Endothelial cell of umbilical vein (primary cell): Measurements from ENCODE around the gene RNF130. TPM values are rescaled to one million over a fixed set of nuclear protein-coding genes. Genes with fewer than 3 reads are reported as not detected.

Experiments used
- BruUV-seq: library from RNA; stranded (reverse); fragments of 400-500 nt; replicated peaks from 2 replicates; lab custom pipeline; 2021; lab: Mats Ljungman, UMichigan
- CTCF ChIA-PET: fragments of 300-600, 350-600 bp; sonication (Branson Sonifier 250); formaldehyde crosslinking; loops from one replicate; lab custom pipeline; 2021; ENCODE audit warnings: antibody characterized with exemption, inconsistent platforms; lab: Charles Lee
- POLR2A ChIA-PET: fragments of 300-600, 350-600 bp; sonication (Branson Sonifier 250); formaldehyde crosslinking; loops from one replicate; lab custom pipeline; 2021; ENCODE audit warnings: antibody characterized with exemption, inconsistent platforms; lab: Charles Lee
- DNase-seq: peaks from one replicate; pipeline ENCODE4 v3.0.0-alpha.2; 2011; ENCODE audit warnings: low read depth, low spot score
- FAIRE-seq: peaks from 2 replicates; lab custom pipeline; 2011; peaks lifted over from hg19 to GRCh38; lab: Jason Lieb, UNC
- H2AFZ ChIP-seq: 2 replicates; pipeline ENCODE4 v1.6.0; 2012; ENCODE audit warnings: low read depth, low read length, control low read depth, inconsistent platforms
- H3K27ac ChIP-seq: 2 replicates; pipeline ENCODE4 v1.5.1; 2011; ENCODE audit warnings: low read depth, mild to moderate bottlenecking, control low read depth, low read length, moderate library complexity; ENCODE audit not compliant: insufficient read depth
- H3K27me3 ChIP-seq, 2 experiments: 2 replicates each; pipeline versions ENCODE4 v1.6.0 to v1.6.1; 2011; ENCODE audit warnings: low read length in 2 of 2, mixed read lengths in 1 of 2; ENCODE audit not compliant: control insufficient read depth in 2 of 2, insufficient read depth in 2 of 2
- H3K36me3 ChIP-seq, 2 experiments: 2 replicates in 1 of 2; 3 replicates in 1 of 2; pipeline ENCODE4 v1.5.1; 2011; ENCODE audit warnings: low read length in 2 of 2, mild to moderate bottlenecking in 1 of 2, moderate library complexity in 1 of 2; ENCODE audit not compliant: control insufficient read depth in 2 of 2, insufficient read depth in 2 of 2; ENCODE audit errors: extremely low read depth in 1 of 2
- H3K4me1 ChIP-seq: 3 replicates; pipeline ENCODE4 v1.5.1; 2011; ENCODE audit warnings: mild to moderate bottlenecking, low read length; ENCODE audit not compliant: control insufficient read depth, insufficient read depth; ENCODE audit errors: extremely low read depth
- H3K4me2 ChIP-seq: 2 replicates; pipeline ENCODE4 v1.6.1; 2011; ENCODE audit warnings: low read length, control low read depth, mixed read lengths; ENCODE audit not compliant: insufficient read depth
- H3K4me3 ChIP-seq, 3 experiments: fragments of 200-600 bp in 1 of 3; sonication (generic), shearing (Covaris generic) in 1 of 3; replicated peaks in 1 of 3; 2 replicates each; pipeline ENCODE4 v1.5.1; 2011 to 2016; ENCODE audit warnings: control low read depth in 3 of 3, low read length in 3 of 3, mild to moderate bottlenecking in 2 of 3, inconsistent platforms in 1 of 3, low read depth in 1 of 3, moderate library complexity in 1 of 3; ENCODE audit not compliant: insufficient read depth in 1 of 3
- H3K79me2 ChIP-seq: 2 replicates; pipeline ENCODE4 v1.6.0; 2012; ENCODE audit warnings: low read length, inconsistent platforms; ENCODE audit not compliant: control insufficient read depth, insufficient read depth
- H3K9ac ChIP-seq: replicated peaks from 2 replicates; pipeline ENCODE3; 2011; ENCODE audit warnings: low read length, control low read depth; ENCODE audit not compliant: insufficient read depth; ENCODE audit errors: extremely low read depth
- H3K9me1 ChIP-seq: replicated peaks from 3 replicates; pipeline ENCODE4 v1.6.0; 2011; ENCODE audit warnings: mild to moderate bottlenecking, low read length; ENCODE audit not compliant: control insufficient read depth, insufficient read depth; ENCODE audit errors: extremely low read depth
- H3K9me3 ChIP-seq: replicated peaks from 2 replicates; pipeline ENCODE4 v1.5.1; 2012; ENCODE audit warnings: low read length, inconsistent platforms; ENCODE audit not compliant: control insufficient read depth, insufficient read depth
- H4K20me1 ChIP-seq: replicated peaks from 2 replicates; pipeline ENCODE3; 2011; ENCODE audit warnings: mild to moderate bottlenecking, low read length; ENCODE audit not compliant: control insufficient read depth, insufficient read depth; ENCODE audit errors: extremely low read depth
- EZH2 ChIP-seq: IDR thresholded peaks from 2 replicates; pipeline ENCODE4 v1.6.1; 2012; ENCODE audit warnings: borderline replicate concordance, low read depth, mild to moderate bottlenecking, moderate library complexity, low read length, inconsistent platforms; ENCODE audit not compliant: severe bottlenecking
- GATA2 ChIP-seq: IDR thresholded peaks from 2 replicates; pipeline ENCODE4 v1.7.0; 2011; ENCODE audit warnings: low read depth, mild to moderate bottlenecking, moderate library complexity, mixed read lengths, low read length; ENCODE audit not compliant: insufficient read length, insufficient read depth
- JUN ChIP-seq: IDR thresholded peaks from 2 replicates; pipeline ENCODE4 v1.6.1; 2011; ENCODE audit warnings: borderline replicate concordance, low read depth; ENCODE audit not compliant: insufficient read length, insufficient read depth
- MYC ChIP-seq: IDR thresholded peaks from one replicate; pipeline ENCODE4 v1.6.1; 2011; ENCODE audit warnings: mild to moderate bottlenecking, low read depth, low read length
- POLR2A ChIP-seq: IDR thresholded peaks from 2 replicates; pipeline ENCODE4 v1.6.1; 2012; ENCODE audit warnings: low read depth, mild to moderate bottlenecking, control low read depth, low read length
- POLR2AphosphoS5 ChIP-seq: IDR thresholded peaks from 2 replicates; pipeline ENCODE4 v1.6.1; 2012; ENCODE audit warnings: low read depth, mild to moderate bottlenecking, control low read depth, low read length, moderate library complexity; ENCODE audit not compliant: insufficient read depth
- dilution Hi-C: fragments of 300-500 bp; cut with MboI; formaldehyde crosslinking; loops from one replicate; pipeline ENCODE4 v1.15.0; 2019; ENCODE audit warnings: low sequenced_read_pairs; ENCODE audit not compliant: extremely low pct_ligation_motif_present
- intact Hi-C: fragments of 100-400 bp; cut with micrococcal nuclease; formaldehyde crosslinking; loops from one replicate; pipeline ENCODE4 v1.10.0; 2022
- polyA plus RNA-seq, 4 experiments: library from polyadenylated mRNA; depleted of rRNA in 3 of 4; stranded (reverse) in 3 of 4; unstranded in 1 of 4; fragments of >200 nt; gene quantifications; 2 replicates each; pipeline versions ENCODE4 v1.2.1 to v1.2.3, GENCODE V29; 2011 to 2012; ENCODE audit warnings: missing spikeins in 1 of 4
- total RNA-seq: library from RNA; stranded (reverse); gene quantifications from 2 replicates; pipeline ENCODE4 v1.2.3, GENCODE V29; 2021
- TF ChIP-seq, protein P1 (sequence below): IDR thresholded peaks from 2 replicates; pipeline ENCODE4 v1.6.1; 2011; ENCODE audit not compliant: insufficient read depth, insufficient read length

Gene RNF130
- total and polyA plus RNA-seq, 2 donors (not counting 3 experiments of a cell fraction or from before 2014, with no cell fraction given): 43.0 to 43.1 TPM

DNA sequence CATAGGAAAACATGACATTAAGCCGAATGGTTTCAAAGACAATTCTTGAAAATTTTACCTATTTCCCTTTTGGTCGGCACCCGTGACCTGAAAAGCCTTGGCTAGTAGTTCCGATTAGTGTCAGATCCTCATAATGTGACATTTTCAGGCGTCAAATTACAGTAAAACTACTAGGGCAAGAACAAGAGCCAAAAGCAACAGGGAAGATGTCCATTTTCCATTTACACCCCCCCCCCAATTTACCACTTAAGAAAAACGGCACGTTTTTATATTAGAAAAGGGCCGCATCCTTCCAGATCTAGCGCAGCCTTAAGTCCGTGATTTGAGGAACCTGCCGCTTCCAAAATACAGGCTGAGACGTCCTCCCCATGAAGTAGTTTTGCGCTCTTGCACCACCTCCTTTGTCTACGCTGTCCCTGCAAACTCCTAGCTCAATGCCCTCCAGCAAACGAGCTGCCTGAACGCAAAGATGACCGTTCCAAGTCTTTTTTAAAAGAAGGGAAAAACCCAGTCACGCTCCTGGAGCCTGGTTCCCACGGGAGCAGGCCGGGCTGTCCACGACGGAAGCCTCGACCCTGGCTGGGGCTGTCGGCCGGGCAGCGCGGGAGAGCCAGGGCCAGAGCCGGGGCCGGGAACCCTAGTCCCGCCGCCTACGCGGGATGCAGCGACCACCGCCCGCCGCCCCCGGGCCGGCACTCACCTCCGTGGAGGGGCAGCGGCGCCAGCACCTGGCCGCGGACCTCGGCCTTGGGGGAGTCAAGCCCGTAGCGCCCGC is 616 bp downstream of the RNF130 start:
- intact Hi-C loops: loop anchor here (1.0 to 5.0 kb wide), 7 partner anchors 15 to 269 kb away; partner anchors contain the start of genes MRNIP and SQSTM1
- H3K27me3 ChIP-seq: peaks cover 0 to 5% of the 10 kb centered on the region in 2 experiments
- peak overlapping the region; percentile 95 for H3K4me2 ChIP-seq
- peak overlapping the region; percentile 53 for H3K27ac ChIP-seq
- FAIRE-seq (peak; percentile 55), DNase-seq (peak; percentile 68)
- TF ChIP-seq POLR2A (no peak), POLR2AphosphoS5 (no peak), JUN (no peak), MYC (no peak), GATA2 (no peak), EZH2 (no peak)
- TF ChIP-seq, protein P1, sequence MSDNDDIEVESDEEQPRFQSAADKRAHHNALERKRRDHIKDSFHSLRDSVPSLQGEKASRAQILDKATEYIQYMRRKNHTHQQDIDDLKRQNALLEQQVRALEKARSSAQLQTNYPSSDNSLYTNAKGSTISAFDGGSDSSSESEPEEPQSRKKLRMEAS: no peak
- H3K79me2 ChIP-seq: peaks cover 11% of the 10 kb centered on the region
- BruUV-seq: TSS peak; percentile 42
- H2AFZ ChIP-seq: peak overlapping the region; percentile 92
- POLR2A ChIA-PET: interaction anchor here (0.5 kb wide), 1 partner anchor 222 kb away, joined by 3 read pairs; no protein-coding TSS in a partner anchor
- H3K36me3 ChIP-seq: no peaks in the 10 kb centered on the region
- peak overlapping the region; percentile 86 to 89 (median 87) for H3K4me3 ChIP-seq
- H3K9me1 ChIP-seq: no peaks in the 10 kb centered on the region
- no peaks in the 10 kb centered on the region for H4K20me1 ChIP-seq
- dilution Hi-C loops: no loop called here
- CTCF ChIA-PET: interaction anchor here (0.7 to 1.0 kb wide), 2 partner anchors 20 to 269 kb away, joined by 3 read pairs; no protein-coding TSS in a partner anchor
- H3K9ac ChIP-seq: peak overlapping the region; percentile 71
- H3K4me1 ChIP-seq: peaks cover 8% of the 10 kb centered on the region
- no peaks in the 10 kb centered on the region for H3K9me3 ChIP-seq
